Vagina (tissue), 2 donors: ENCODE measurements around the gene SHCBP1. TPM values are rescaled to one million over a fixed set of nuclear protein-coding genes. Genes with fewer than 3 reads are reported as not detected.

ENCODE experiments used
- DNase-seq, 2 donors: peaks; one replicate each; pipeline ENCODE4 v3.0.0-alpha.2; 2017; ENCODE audit errors: extremely low spot score in 2 of 2
- H3K27ac ChIP-seq: fragments of 200-600 bp; sonication (generic); one replicate; pipeline ENCODE4 v1.5.1; 2019
- H3K27me3 ChIP-seq: fragments of 200-600 bp; sonication (generic); one replicate; pipeline ENCODE4 v1.5.1; 2019
- H3K36me3 ChIP-seq, 2 donors: fragments of 200-600 bp; sonication (generic); one replicate each; pipeline ENCODE4 v1.5.1; 2017 to 2019
- H3K4me1 ChIP-seq: fragments of 200-600 bp; sonication (generic); one replicate; pipeline ENCODE4 v1.5.1; 2019
- H3K4me3 ChIP-seq, 2 donors: fragments of 200-600 bp; sonication (generic); 1 replicate in 1 of 2; 2 replicates in 1 of 2; pipeline ENCODE4 v1.5.1; 2016 to 2019
- H3K9me3 ChIP-seq: fragments of 200-600 bp; sonication (generic); one replicate; pipeline ENCODE4 v1.5.1; 2019
- POLR2A ChIP-seq, 2 donors: fragments of 450-650 bp; IDR thresholded peaks; one replicate each; pipeline ENCODE4 v1.6.1; 2017; ENCODE audit warnings: antibody characterized with exemption in 2 of 2, mild to moderate bottlenecking in 2 of 2, moderate library complexity in 2 of 2
- POLR2AphosphoS5 ChIP-seq, 2 donors: sonication (generic); formaldehyde crosslinking; IDR thresholded peaks; one replicate each; pipeline ENCODE4 v1.9.0; 2017; ENCODE audit warnings: antibody characterized with exemption in 2 of 2, mild to moderate bottlenecking in 2 of 2, low read depth in 1 of 2; ENCODE audit not compliant: insufficient read depth in 1 of 2
- intact Hi-C: fragments of 100-400 bp; cut with DNase I; formaldehyde crosslinking; loops from one replicate; pipeline ENCODE4 v1.15.1; 2023
- total RNA-seq: library from RNA; depleted of rRNA; stranded (reverse); fragments of >200 nt; gene quantifications from one replicate; pipeline ENCODE4 v1.2.3, GENCODE V29; 2016
- TF ChIP-seq, protein P1 (sequence below), 3 experiments: fragments of 450-650 bp in 2 of 3; fragments of 200-600 bp in 1 of 3; sonication (generic) in 1 of 3; IDR thresholded peaks; one replicate each; pipeline ENCODE4 v1.5.1; 2017 to 2019; ENCODE audit warnings: antibody characterized with exemption in 3 of 3, mild to moderate bottlenecking in 2 of 3, moderate library complexity in 2 of 3

Gene SHCBP1
- total RNA-seq, 1 donor from 2014 or later: 0.74 TPM

DNA sequence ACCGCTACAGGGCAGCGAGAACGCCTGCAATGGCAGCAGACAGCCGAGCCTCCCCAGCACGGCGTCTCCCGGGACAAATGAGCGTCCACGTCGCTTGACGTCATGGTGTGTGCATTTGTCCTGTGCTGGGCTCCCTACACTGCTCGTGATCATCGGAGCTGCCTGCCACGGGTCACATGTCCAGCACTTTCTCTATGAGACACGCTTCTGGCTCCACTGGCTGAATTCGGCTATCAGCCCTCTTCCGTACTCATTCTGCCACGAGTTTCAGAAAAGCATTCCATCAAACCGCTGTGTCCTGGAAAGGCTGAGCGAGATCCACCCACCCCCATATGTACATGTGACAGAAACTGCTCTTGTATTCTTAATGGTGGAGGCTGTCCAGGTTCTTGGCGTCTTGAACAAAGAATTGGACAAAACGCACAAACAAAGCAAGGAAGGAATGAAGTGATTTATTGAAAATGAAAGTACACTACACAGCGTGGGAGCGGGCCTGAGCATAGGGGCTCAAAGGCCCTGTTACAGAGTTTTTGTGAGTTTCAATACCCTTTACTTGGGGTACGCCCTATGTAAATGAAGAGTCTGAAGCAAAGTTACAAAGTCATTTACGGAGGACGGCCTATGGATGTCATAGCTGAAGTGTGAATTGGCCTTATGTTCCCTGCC, 28.5 kb upstream of the SHCBP1 start:
- TF ChIP-seq POLR2AphosphoS5 (IDR thresholded peaks at IDR 0.05; ENCODE audit: insufficient read depth in 1 of 2, low read depth in 1 of 2): peak in 1 of 2 donors; percentile 63
- TF ChIP-seq, protein P1, sequence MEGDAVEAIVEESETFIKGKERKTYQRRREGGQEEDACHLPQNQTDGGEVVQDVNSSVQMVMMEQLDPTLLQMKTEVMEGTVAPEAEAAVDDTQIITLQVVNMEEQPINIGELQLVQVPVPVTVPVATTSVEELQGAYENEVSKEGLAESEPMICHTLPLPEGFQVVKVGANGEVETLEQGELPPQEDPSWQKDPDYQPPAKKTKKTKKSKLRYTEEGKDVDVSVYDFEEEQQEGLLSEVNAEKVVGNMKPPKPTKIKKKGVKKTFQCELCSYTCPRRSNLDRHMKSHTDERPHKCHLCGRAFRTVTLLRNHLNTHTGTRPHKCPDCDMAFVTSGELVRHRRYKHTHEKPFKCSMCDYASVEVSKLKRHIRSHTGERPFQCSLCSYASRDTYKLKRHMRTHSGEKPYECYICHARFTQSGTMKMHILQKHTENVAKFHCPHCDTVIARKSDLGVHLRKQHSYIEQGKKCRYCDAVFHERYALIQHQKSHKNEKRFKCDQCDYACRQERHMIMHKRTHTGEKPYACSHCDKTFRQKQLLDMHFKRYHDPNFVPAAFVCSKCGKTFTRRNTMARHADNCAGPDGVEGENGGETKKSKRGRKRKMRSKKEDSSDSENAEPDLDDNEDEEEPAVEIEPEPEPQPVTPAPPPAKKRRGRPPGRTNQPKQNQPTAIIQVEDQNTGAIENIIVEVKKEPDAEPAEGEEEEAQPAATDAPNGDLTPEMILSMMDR (IDR thresholded peaks at IDR 0.05): no peak
- no peaks in the 10 kb centered on the region for H3K4me1 ChIP-seq
- peak overlapping the region in 1 of 2 donors; percentile 21 for H3K4me3 ChIP-seq
- H3K9me3 ChIP-seq: no peaks in the 10 kb centered on the region
- DNase-seq: no peak
- no peaks in the 10 kb centered on the region for H3K36me3 ChIP-seq
- H3K27me3 ChIP-seq: no peaks in the 10 kb centered on the region
- intact Hi-C loops: no loop called here
- peak overlapping the region; percentile 8 for H3K27ac ChIP-seq

DNA sequence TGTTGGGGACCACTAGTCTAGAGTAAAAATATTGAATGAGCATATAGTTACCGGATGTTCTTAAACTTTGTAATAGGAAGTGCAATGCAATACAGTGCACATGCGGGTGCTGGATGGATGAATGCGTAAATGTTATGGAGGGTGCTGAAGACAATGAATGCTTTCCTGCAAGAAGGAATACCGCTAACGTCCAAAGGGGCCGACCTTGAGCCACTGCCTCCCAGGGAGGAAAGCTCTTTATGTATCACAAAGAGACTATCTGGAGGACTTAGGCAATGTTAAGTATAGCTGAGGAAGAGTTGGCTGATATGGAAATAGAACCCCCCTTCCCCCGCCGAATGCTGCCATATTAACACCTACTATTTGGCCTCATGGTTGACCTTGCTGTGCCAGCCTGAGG, 27.5 kb upstream of the SHCBP1 start:
- no peak overlapping the region for H3K27ac ChIP-seq
- intact Hi-C loops: no loop called here

DNA sequence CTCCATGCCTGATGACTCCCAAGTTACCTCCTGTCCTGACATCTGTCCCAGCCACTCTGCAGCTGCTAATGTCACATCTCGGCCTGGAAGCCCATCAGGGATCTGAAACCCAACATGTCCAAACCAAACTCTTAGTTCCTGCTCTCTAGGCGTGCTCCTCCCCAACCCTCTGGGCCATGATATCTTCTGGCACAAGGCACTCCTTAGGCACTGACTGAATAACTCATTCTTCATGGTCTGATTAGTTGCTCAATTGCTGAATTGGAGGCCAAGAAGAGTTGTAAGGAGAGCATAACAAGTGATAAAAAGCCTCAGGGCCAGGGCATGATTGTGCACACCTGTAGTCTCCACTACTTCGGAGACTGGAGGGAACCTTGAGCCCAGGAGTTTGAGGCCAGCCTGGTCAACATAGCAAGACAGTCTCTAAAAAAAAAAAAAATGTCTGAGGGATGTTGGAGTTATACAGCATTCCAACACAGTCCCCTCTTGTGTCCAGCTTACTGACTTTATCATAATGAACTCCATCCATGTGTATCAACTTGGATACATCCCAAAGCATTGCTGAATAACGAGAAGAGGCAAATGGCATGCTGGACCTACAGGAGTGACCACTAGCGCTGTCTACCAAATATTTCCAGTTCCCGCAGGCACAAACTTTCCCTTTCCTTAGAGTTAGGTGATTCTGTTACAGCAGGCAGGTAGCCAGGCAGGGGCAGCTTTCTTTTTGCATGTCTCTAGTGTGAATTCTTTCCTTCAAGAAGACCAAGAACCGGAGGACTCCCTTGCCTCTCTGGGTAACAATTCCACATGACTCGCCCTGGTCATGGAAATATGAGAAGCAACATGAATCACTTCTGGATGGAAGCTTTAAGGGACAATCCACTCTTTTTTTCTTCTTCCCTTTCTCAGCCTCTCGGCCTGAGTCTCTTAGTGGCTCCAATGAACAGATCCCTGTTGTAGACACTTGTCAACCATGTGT, 18.1 kb upstream of the SHCBP1 start:
- intact Hi-C loops: no loop called here
- TF ChIP-seq POLR2A (IDR thresholded peaks at IDR 0.05): no peak
- TF ChIP-seq, protein P1 (IDR thresholded peaks at IDR 0.05): no peak
- no peak for TF ChIP-seq POLR2AphosphoS5 (IDR thresholded peaks at IDR 0.05; ENCODE audit: insufficient read depth in 1 of 2, low read depth in 1 of 2)
- no peaks in the 10 kb centered on the region for H3K27me3 ChIP-seq
- no peak for DNase-seq
- H3K4me1 ChIP-seq: no peaks in the 10 kb centered on the region
- H3K9me3 ChIP-seq: no peaks in the 10 kb centered on the region
- no peaks in the 10 kb centered on the region for H3K36me3 ChIP-seq
- H3K27ac ChIP-seq: no peak overlapping the region
- no peak overlapping the region for H3K4me3 ChIP-seq

More for the DNA sequence above, 27.5 kb upstream of the SHCBP1 start:
- H3K9me3 ChIP-seq: no peaks in the 10 kb centered on the region
- no peak overlapping the region for H3K4me3 ChIP-seq
- TF ChIP-seq POLR2AphosphoS5 (IDR thresholded peaks at IDR 0.05; ENCODE audit: insufficient read depth in 1 of 2, low read depth in 1 of 2) (no peak), POLR2A (IDR thresholded peaks at IDR 0.05) (no peak)
- TF ChIP-seq, protein P1 (IDR thresholded peaks at IDR 0.05): no peak
- H3K36me3 ChIP-seq: no peaks in the 10 kb centered on the region
- no peaks in the 10 kb centered on the region for H3K27me3 ChIP-seq
- DNase-seq: no peak
- H3K4me1 ChIP-seq: no peaks in the 10 kb centered on the region

DNA sequence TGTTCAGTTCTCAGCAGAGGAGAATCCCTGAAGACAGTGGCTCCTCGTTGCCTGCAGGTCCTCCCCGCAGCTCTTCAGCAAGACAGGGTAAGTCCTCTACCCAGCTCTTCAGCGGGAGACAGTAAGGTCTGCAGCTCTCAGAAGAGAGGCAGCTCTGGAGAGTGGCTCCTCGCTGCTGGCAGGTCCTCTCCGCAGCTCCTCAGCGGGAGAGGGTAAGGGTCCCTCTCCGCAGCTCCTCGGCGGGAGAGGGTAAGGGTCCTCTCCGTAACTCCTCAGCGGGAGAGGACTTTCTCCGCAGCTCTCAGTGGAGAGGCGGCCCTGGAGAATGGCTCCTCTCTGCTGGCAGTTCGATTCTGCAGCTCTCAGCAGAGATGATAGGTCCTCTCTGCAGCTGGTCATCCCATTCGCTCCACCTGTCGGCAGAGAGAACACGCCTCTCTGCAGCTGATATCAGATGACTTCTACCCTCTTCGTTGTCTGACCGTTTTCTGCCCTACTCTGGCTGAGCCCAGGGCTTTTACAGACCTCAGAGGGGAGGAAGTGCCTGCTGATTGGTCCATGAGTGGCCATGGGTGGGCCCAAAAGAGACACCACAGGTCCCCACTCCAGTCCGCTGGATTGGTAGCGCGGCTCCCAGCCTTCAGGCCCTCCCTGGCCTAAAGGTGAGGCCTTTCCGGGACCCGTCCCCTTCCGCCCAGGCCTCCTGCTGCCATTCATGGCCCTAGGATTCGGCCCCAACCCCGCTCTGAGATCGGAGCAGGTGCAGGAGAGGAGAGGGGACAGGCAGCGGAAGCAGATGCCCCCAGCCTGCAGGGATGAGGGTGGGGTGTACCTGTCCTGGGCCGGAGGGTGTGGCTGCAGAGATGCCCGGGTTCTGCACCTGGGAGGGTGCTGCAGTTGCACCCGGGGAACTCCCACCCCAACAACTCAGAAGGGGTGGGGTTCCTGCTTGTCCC, 11.9 kb upstream of the SHCBP1 start:
- Histone ChIP-seq H3K27ac (no peak overlapping the region), H3K4me1 (no peaks in the 10 kb centered on the region), H3K27me3 (no peaks in the 10 kb centered on the region), H3K9me3 (no peaks in the 10 kb centered on the region), H3K4me3 (no peak overlapping the region), H3K36me3 (no peaks in the 10 kb centered on the region)
- intact Hi-C loops: no loop called here
- TF ChIP-seq POLR2A (IDR thresholded peaks at IDR 0.05) (no peak), POLR2AphosphoS5 (IDR thresholded peaks at IDR 0.05; ENCODE audit: insufficient read depth in 1 of 2, low read depth in 1 of 2) (no peak)
- TF ChIP-seq, protein P1 (IDR thresholded peaks at IDR 0.05): no peak
- DNase-seq: no peak
